Stimulated activated CD4-positive, alpha-beta T cell treated with anti-CD3 and anti-CD28 coated beads, Interleukin-4, amount 100 ng/mL, for 4 hours (primary cell): Measurements from ENCODE around the gene LMF2.

Experiments used
- DNase-seq, 2 experiments: peaks; one replicate each; pipeline ENCODE4 v3.0.0-alpha.2; 2020

LMF2 gene

DNA sequence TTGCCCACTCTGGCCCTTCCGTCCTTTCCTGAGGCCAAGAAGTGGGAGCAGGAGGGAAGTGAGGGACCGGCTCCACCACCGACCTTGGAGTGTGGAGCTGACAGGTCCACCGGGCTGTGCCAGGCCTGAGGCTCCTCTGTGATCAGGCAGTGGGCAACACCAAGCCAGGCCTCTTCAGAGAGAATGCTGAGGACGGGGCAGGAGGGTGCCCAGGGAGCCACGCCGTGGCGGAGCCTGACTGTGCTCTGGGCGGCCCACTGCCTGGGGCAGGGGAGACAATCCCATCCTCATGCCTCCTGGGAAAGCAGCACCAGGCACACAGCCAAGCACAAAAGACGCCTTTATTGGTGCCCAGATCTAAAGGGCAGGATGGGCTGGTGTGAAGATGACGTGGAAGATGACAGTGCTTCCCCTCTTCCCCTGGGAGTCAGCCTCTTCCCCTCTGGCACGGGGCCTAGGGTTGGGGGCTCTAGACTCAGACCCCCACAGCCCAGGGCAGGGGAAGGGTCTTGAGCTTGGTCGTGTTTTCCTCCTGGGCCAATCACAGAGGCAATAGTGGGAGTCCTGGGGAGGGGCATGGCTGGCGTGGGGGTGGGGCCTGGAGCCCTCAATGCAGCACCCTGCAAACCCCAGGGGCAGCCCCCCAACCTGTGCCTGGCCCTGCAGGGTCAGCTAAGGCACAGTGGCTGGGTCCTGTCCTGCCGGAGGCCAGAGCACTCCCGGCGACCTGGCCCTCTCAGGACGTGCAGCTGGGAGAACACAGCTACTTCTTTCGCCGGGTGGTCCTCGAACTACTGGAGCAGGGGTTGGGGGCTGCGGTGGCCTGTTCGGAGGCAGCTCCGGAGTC lies 4.7 kb downstream of the LMF2 start:
- DNase-seq: no peak

DNA sequence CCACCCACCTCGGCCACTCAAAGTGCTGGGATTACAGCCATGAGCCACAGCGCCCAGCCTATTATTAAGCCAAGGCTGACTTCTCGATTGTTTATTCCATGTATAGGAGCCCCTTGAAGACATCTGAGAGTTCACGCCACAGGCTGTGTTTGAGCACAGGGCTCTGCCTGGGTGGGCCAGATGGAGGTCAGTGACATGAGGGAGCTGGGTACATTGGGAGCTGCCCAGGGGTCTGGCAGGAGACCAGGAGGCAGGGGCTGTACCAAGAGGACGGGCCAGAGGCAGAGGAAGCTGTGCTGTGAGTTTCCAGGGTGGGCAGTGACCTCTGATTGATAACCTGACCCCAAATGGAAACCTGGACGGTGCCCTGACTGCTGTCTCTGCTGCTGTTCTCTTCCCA lies 5.4 kb downstream of the LMF2 start:
- no peak for DNase-seq

DNA sequence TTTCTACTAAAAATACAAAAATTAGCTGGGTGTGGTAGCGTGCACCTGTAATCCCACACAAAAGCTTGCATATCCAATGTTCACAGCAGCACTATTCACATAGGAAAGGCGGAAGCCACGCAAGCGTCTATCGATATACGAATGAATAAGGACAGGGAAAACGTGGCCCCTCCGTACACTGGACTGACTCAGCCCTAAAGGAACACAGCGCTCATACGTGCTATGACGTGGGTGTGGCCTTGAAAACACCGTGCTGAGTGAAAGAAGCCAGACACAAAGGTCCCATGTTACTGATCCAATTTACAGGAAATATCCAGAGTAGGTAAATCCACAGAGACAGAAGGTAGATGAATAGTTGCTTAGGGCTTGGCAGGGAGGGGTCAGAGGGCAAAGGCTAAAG lies 7.0 kb downstream of the LMF2 start:
- DNase-seq: no peak

DNA sequence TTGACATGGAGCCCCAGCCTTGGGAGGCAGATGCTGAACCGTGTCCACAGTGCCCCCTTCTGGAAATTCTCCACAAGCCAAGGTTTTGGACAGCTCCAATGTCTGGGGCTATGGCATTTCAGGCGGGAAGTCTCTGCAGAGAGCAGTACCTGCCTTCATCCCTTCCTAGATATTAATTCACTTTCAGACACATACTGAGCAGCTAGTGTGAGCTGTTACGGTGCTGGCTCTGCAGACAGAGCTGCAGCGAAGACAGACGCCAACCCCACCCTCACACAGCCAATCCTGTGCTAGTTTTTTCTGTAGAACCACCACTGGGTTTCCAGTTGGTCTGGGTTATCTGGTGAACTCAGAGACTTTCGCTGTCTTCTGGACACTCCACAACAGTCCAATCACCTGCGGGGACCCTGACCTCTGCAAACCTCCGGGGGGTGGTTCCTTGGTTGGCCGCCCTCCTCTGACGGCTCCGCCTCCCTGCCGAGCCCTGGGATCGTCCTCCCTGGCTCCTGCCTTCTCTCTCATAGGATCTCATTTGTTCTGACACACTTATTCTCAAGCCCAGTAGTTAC lies 9.1 kb downstream of the LMF2 start:
- peak; percentile 53 to 64 for DNase-seq

DNA sequence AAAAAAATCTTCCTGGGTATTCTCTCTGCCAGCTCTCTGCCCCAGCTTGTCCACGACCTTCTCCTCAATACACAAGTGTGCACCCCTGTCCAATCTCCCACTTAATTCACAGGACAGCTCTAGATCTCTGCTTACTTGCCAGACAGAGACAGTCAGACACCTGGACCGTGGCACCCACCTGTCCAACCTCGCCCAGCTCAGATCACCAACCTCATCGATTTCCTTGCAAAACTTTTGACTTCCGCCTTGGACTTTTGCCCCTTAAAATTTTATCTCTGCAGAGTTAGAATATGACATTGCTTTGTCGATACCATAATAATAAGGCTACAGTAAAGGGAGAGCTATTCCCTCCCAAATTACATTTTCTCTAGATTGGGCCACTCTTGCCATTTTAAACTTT lies 10.4 kb downstream of the LMF2 start:
- no peak for DNase-seq

DNA sequence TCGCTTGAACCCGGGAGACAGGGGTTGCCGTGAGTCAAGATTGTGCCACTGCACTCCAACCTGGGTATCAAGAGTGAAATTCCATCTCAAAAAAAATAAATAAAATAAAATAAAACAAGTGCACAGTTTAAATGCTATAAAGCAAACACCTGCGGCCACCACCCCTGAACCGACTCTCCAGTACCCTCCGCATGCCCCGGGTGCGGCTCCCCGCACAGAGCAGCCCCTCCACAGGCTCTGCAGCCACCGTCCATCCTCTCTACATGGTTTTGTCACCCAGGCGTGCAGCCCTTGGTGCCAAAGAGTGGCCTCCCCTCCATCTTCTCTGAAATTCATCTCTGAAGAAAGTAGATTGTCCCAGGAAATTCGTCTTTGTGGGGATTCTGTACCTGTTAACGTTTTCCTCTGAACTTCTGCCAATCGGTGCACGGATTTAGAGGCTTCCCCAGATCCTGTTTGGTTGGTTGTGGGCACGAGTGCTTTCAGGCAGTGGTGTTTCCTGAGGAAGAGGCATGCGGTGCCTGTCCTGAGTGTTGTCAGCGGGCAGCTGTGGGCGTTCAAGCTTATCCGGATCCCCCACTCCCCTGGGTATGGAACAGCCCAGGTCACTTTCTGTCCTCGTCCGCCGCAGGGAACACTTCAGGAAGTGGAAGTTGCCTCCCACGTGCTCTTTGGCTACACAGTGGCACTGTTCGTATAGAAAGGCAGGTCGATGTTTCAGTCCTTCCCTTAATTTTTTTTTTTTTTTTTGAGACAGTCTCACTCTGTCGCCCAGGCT lies 16.8 kb downstream of the LMF2 start:
- no peak for DNase-seq

DNA sequence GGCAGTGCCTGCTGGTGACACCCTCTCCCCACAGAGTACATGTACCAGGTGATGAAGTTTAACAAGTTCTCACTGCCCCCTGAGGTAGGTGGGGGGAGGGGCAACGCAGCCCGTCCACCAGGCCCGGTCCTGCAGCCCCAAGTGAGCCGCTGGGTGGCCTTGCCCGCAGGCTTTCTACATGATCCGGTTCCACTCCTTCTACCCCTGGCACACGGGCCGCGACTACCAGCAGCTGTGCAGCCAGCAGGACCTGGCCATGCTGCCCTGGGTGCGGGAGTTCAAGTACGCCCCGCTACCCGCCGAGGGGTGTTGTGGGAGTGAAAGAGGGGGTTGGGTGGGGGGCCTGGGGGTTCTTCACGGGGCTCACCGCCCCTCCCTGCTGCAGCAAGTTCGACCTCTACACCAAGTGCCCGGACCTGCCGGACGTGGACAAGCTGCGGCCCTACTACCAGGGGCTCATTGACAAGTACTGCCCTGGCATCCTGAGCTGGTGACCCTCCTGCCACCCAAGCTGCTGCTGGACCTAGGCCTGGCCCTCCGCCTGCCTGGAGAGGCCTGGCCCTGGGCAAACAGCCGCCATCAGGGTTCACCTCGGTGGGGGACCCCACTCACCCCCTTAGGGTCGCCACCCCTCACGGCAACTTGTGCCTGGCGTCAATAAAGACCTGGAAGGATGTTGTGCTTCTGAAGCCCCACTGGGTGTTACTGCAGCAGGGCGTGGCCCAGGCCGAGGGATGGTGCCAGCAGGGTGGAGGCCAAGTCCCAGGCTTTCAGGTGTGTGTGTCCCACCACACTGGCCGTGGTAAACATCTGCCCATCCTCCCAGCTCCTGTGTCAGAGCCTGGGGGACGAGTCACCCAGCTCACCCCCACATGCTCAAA lies 17.9 kb downstream of the LMF2 start:
- no peak for DNase-seq

DNA sequence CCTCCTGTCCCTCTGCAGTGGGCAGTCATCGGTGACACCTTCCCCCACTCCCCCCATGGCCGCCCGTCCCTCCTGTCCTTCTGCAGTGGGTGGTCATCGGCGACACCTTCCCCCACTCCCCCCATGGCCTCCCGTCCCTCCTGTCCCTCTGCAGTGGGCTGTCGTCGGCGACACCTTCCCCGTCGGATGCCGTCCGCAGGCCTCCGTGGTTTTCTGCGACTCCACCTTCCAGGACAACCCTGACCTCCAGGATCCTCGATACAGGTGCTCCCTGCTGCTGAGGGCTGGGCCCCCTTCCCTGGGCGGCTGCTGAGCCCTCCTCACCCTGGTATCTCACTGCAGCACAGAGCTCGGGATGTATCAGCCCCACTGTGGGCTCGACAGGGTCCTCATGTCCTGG lies 18.6 kb downstream of the LMF2 start:
- no peak for DNase-seq

DNA sequence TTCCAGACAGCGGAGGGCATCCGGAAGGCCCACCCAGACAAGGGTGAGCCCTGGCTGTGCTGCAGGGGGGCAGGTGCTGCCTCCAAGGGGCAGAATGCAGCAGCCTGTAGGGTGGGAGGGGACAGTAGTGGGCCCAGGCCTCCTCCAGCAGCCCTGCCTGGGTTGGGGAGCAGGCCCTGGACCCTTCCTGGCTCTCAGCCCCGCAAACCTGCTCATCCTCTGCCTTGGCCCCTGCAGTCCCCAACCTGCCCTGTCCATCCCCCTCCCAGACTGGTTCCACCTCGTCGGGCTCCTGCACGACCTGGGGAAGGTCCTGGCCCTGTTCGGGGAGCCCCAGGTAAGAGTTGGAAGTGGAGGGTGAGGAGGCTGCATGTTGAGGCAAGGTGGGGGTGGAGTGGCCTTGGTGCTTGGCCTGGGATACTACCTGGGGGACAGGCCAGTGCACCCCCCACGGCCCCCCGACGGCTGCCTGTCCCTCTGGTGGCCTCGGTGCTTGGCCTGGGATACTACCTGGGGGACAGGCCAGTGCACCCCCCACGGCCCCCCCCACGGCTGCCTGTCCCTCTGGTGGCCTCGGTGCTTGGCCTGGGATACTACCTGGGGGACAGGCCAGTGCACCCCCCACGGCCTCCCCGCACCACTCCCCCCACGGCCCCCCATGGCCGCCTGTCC lies 19.4 kb downstream of the LMF2 start:
- no peak for DNase-seq

DNA sequence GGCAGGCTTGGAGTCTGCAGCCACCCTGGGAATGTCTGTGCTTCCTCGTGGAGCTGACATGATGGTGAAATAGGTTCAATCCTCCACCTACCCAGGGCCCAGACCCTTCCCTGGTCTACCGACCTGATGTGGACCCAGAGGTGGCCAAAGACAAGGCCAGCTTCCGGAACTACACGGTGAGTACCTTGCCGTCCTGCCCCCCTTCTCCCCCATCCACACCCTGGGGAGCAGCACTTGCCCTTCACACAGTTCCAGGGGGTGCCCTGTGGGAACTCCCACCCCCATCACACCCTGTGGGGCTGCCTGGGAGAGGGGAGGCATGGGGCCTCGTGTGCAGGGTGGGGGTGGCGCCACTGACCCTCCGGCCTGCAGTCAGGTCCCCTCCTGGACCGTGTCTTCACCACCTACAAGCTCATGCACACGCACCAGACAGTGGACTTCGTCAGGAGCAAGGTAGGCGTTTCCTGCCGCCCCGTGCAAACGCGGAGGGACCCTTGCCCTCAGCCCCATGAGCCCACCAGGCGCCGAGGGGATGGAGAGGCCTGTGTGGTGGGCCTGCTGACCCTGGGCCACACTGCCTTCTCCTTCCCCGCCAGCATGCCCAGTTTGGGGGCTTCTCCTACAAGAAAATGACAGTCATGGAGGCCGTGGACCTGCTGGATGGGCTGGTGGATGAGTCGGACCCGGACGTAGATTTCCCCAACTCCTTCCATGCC lies 20.1 kb downstream of the LMF2 start:
- no peak for DNase-seq

DNA sequence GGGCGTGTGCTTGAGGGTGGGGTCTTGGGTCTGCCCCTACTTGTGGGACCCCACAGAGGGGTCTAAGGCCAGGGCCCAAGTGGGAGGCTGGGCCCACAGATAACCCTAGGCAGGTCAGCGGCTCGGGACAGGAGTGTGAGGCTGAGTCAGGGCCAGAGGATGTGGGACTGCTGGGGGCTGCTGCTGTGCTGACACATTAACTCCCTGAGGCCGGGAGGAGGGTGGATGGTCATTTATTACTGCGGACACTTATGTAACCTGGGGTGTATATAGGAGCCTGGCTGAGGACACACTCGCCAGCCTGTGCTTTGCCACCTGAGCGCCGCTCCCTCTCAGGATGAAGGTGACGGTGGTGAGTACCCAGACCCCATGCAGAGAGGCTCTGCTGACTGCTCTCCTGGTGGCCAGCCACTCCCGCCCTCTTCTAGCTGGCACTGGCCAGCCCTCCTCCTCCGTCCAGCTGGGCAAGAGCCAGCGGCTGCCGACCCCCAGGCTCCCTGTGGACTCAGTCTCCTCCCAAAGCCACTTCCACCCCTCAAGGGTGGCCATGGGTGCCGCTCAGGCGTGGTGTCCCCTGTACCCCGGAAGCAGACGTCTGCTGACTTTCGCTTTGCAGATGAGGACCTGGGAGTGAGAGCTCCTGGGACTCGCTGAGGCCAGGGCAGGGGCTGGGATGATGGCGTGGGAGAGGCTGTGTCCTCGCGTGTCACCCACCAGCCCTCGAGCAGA lies 20.8 kb downstream of the LMF2 start, which contains the start of gene MIOX:
TSS of gene MIOX (plus strand) at position 299 of the 729 bp plus-strand sequence. CDS start at position 338, 39 bp downstream.
- DNase-seq: no peak

DNA sequence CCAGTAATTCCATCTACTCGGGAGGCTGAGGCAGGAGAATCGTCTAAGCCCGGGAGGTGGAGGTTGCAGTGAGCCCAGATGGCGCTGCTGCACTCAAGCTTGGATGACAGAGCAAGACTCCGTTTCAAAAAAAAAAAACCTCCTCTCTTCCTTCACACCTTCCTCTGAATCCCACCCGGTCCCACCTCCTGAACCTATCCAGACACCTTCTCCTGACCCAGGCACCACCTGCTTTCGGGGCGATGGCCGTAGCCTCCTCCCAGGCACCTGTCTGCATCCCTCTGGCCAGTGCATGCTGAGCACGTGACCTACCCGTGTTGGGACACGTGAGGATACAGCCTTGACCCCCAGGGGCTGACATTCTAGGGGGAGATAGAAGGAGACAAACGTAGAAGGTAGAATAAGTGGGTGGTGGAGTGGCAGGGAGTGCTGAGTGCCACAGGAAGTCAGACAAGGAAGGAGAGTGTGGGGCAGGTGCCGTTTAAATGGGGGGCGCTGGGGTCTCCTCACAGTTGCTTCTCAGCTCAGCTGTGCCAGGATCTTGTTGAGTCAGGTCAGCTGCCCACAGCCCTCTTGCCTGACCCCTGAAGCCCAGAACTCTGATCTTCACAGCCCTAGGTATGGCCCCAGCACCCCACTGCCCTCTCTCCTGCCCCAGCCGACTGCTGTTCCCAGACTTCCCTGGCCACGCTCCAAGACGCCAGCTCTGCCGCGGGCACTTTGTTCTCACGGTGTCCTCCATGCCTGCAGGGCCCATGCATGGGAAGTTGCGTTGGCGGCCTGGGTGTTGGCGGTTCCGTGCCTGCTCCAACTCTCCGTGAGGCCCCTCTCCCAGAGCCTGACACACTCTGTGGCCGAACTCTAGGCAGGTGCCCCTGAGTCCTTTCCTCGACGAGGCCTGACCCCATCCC lies 22.0 kb downstream of the LMF2 start:
- DNase-seq: no peak

DNA sequence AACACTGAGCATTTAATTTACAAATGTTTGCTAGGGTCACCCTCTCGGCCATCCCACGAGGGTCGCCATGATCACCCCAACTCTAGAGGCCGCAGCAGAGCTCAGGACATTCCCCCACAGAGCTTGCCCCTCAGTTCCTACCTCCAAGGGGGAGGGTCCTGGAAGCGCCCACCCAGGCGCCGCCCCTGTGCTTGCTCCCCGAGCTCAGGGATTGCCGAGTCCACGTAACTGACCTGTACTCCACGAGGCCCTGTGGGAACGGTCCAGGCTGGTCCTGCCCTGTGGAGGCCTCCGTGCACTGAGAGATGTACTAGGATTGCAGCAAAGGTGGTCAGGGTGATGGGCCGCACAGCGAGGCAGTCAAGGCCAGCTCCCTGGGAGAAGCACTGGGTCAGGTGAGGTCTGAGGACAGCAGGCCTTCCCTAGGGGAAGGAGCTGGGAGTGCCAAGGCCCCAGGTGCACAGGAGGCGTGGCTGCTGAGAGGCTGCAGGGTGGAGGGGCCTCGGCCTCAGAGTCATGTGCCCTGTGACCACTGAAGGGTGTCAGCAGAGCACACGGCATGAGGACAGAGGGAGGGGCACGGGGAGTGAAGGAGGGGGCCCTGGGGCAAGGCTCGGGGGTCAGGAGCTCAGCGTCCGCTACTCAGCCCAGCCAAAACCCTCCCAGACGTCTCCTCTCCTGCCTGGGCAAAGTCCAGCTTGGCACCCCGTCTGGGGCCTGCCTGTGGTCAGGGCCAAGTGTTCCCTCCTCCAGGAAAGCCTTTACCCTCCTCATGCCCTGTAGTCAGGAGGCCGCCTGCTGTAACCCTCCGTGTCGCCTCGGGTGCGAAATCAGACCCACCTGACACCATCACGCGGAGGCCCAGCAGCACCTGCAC lies 23.3 kb downstream of the LMF2 start:
- no peak for DNase-seq

DNA sequence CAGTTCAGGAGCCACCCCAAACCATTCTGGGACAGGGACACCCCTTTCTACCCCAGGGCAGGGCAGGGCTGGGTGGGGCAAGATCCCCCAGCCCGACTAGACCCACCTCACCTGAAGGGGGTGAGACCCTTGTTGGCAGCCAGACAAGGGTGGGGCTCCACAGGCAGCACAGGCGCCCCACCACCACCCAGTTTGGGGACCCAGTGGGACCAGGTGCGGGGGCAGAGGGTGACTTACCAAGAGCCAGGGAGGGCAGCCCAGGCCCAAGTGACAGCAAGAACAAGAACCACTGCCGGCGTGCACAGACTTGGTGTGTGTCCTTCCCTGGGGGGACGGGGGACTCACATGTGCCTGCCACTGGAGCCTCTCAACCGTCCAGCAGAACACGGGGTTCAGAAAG lies 23.9 kb downstream of the LMF2 start:
- no peak for DNase-seq

DNA sequence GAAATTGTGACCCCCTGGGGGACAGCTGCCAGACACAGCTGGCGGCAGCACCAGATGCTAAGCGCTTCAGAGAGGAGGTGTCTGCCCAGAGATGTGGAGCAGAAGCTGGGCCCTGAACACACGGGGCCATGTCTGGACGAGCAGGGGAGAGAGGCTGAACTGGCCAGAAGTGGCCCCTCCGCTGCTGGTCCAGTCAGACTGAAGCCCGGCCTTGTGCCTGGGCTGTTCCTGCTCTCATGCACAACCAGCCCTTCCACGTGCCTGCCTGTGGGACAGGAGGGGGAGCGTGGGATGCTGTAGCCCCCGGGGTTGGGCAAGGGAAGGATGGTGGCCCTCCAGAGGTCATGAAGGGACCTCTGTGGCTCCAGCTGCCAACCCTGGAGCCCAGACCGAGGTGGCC lies 24.4 kb downstream of the LMF2 start:
- no peak for DNase-seq

DNA sequence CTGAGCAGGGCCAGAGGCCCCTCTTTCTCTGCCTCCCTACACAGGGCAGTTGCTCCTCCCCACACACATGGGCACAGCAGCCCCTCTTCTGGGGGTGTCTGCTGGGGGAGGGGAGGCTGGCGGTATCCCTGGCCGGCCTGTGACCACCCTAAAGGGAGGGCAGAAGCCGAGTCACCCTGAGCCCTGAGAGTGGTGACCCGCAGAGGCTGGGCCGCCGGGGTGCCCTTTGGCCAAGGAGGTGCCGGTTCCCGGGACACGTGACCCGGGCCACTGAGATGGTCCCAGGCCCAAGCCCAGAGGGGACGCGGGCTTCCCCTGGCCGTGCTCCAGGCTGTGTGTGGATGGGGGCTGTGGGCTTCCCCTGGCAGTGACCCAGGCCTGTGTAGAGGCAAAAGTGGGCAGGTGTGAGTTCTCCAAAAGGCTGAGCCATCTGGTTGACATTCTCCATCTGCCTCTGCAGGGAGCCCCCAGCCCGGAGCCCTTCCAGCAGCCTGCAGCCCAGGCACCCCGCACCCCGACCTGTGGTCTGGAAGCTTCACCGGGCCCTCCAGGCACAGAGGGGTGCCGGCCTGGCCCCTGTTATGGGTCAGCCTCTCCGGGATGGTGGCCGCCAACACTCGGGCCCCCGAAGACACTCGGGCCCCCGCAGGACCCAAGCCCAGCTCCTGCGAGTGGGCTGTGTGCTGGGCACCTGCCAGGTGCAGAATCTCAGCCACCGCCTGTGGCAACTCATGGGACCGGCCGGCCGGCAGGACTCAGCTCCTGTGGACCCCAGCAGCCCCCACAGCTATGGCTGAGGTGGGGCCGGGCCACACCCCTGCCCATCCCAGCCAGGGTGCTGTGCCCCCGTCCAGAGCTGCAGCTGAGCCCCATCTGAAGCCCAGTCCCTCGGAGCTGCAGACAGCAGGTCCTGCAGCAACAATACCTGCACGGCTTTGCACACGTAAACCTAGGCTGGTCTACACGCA lies 25.1 kb downstream of the LMF2 start:
- no peak for DNase-seq

DNA sequence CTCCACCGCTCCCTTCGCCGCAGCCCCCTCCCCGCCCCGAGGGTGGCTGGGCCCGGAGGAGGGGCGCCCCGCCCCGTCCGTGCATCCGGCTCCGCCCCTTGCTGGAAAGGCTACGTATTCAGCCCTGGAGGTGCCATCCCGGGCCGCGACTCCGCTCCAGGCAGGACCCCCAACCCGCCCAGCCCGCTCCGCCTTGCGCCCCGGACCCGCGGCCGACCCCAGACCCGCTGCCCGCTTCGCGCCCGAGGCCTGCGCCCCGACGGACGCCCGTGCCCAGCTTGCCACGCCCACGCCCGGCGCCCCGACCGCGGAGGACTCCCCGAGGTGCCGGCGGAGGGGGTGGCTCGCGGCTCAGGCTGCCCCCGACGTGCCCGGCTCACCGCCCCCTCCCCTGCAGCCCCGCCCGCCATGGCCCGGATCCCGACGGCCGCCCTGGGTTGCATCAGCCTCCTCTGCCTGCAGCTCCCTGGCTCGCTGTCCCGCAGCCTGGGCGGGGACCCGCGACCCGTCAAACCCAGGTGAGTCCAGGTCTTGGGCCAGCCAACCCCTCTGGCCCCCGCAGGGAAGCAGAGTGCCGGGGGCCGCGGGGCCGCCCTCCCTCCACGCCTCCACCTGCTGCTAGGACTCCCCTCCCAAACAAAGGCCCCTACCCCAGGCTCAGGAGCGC lies 25.9 kb downstream of the LMF2 start, which contains the start of gene ADM2:
TSS of gene ADM2 (plus strand) at position 104 of the 667 bp plus-strand sequence. CDS start at position 409, 305 bp downstream.
- peak; percentile 60 to 72 for DNase-seq
